Osteocyte (in vitro differentiated cells): ENCODE results near the gene RALA. TPM values are rescaled to one million over a fixed set of nuclear protein-coding genes. Genes with fewer than 3 reads are reported as not detected.

ENCODE experiments used
- DNase-seq: peaks from one replicate; pipeline ENCODE4 v3.0.0; 2021; ENCODE audit warnings: mixed read lengths; ENCODE audit not compliant: unreplicated experiment; ENCODE audit errors: extremely low spot score
- H3K27ac Mint-ChIP-seq: one replicate; pipeline ENCODE4 v1.8.0; 2021; ENCODE audit warnings: mild to moderate bottlenecking, mixed read lengths; ENCODE audit not compliant: unreplicated experiment
- H3K27me3 Mint-ChIP-seq: one replicate; pipeline ENCODE4 v1.8.0; 2021; ENCODE audit warnings: mixed read lengths; ENCODE audit not compliant: unreplicated experiment
- H3K36me3 Mint-ChIP-seq: one replicate; pipeline ENCODE4 v1.8.0; 2021; ENCODE audit warnings: mixed read lengths; ENCODE audit not compliant: unreplicated experiment
- H3K4me1 Mint-ChIP-seq: one replicate; pipeline ENCODE4 v1.8.0; 2021; ENCODE audit warnings: mixed read lengths; ENCODE audit not compliant: unreplicated experiment
- H3K4me3 Mint-ChIP-seq: one replicate; pipeline ENCODE4 v1.8.0; 2021; ENCODE audit warnings: mild to moderate bottlenecking, moderate library complexity, mixed read lengths; ENCODE audit not compliant: unreplicated experiment
- H3K9me3 Mint-ChIP-seq: one replicate; pipeline ENCODE4 v1.8.0; 2021; ENCODE audit warnings: mixed read lengths; ENCODE audit not compliant: unreplicated experiment
- CTCF ChIP-seq: fragments of 200-600 bp; sonication (generic); IDR thresholded peaks from 2 replicates; pipeline ENCODE4 v1.5.0; 2021; ENCODE audit warnings: antibody characterized with exemption, mild to moderate bottlenecking, moderate library complexity
- total RNA-seq: library from RNA; stranded (reverse); gene quantifications from 2 replicates; pipeline ENCODE4 v1.2.1, GENCODE V29; 2021

RALA gene
- total RNA-seq, 1 donor from 2014 or later: 30.5 TPM

- no peaks in the 10 kb centered on the region for H3K27me3 Mint-ChIP-seq
These were observed 6.4 kb upstream of the RALA start for GRCh38 chr7:39617005-39617404.

DNA sequence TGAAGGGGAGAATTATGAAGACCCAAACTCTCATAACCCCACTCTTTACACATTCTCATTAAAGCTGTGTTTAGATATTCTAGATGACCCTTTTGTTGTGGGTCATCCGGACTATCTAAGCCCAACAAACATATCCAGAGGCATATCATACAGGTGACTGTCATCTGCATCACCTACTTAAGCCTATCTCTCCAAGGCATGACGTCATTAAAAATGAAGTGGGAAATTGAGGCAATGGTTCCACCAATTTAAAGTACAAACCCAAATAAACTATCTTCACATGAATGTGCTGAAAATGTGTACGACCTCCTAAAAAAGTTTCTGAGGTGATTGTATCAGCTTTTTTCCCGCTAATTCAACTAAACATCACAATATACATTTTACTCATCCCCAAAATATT lies 4.5 kb upstream of the RALA start:
- H3K36me3 Mint-ChIP-seq: peaks cover 5% of the 10 kb centered on the region
- H3K4me3 Mint-ChIP-seq: no peak overlapping the region
- H3K27ac Mint-ChIP-seq: no peak overlapping the region
- no peak for TF ChIP-seq CTCF
- peaks cover 10% of the 10 kb centered on the region for H3K4me1 Mint-ChIP-seq
- no peaks in the 10 kb centered on the region for H3K9me3 Mint-ChIP-seq
- no peak for DNase-seq
- no peaks in the 10 kb centered on the region for H3K27me3 Mint-ChIP-seq

More at GRCh38 chr7:39617005-39617404, 6.4 kb upstream of the RALA start:
- H3K36me3 Mint-ChIP-seq: peaks cover 1% of the 10 kb centered on the region
- H3K27ac Mint-ChIP-seq: no peak overlapping the region
- no peak overlapping the region for H3K4me3 Mint-ChIP-seq
- H3K4me1 Mint-ChIP-seq: peaks cover 3% of the 10 kb centered on the region
- H3K9me3 Mint-ChIP-seq: no peaks in the 10 kb centered on the region
- TF ChIP-seq CTCF: no peak
- DNase-seq: no peak

- no peak for TF ChIP-seq CTCF
These were observed 2.9 kb upstream of the RALA start for GRCh38 chr7:39620486-39620885.

GRCh38 chr7:39621261-39621660 lies 2.1 kb upstream of the RALA start:
- H3K27ac Mint-ChIP-seq: no peak overlapping the region
- H3K4me3 Mint-ChIP-seq: no peak overlapping the region
- peaks cover 31% of the 10 kb centered on the region for H3K4me1 Mint-ChIP-seq
- TF ChIP-seq CTCF: no peak
- no peaks in the 10 kb centered on the region for H3K9me3 Mint-ChIP-seq
- H3K36me3 Mint-ChIP-seq: peaks cover 7% of the 10 kb centered on the region
- DNase-seq: no peak
- H3K27me3 Mint-ChIP-seq: no peaks in the 10 kb centered on the region

More at GRCh38 chr7:39620486-39620885, 2.9 kb upstream of the RALA start:
- no peaks in the 10 kb centered on the region for H3K27me3 Mint-ChIP-seq
- H3K9me3 Mint-ChIP-seq: no peaks in the 10 kb centered on the region
- DNase-seq: no peak
- peaks cover 7% of the 10 kb centered on the region for H3K36me3 Mint-ChIP-seq
- no peak overlapping the region for H3K27ac Mint-ChIP-seq
- peaks cover 25% of the 10 kb centered on the region for H3K4me1 Mint-ChIP-seq
- H3K4me3 Mint-ChIP-seq: no peak overlapping the region

DNA sequence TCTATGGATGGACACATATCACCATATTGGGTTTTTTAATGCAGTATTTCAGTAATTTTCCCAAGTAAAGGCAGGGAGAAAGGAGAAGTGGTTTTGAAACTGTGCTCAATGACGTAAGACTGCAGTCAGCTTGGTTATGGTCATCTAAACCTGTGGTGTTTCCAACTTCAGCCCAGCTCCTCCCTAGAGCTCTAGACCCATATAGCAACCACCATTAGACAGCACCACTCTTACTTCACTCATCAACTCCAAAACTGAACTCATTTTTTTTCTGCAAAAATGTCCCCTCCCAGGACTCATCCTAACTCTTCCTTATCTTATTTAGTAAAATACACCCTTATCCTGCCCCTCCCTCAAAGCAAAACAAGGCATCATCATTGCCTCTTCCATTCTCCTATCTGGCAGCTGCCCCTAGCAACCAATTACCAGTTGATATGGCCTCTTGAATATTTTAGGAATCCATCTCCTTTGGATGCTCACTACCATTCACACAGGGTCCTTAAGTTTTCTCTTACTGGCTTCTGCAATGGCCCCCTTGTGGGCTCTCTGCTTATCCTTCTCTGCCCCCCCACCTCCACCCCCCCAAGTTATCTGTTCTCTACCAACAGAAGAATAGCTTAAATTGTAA lies 1.5 kb upstream of the RALA start:
- H3K9me3 Mint-ChIP-seq: no peaks in the 10 kb centered on the region
- H3K27me3 Mint-ChIP-seq: no peaks in the 10 kb centered on the region
- H3K4me1 Mint-ChIP-seq: peaks cover 36% of the 10 kb centered on the region
- no peak for TF ChIP-seq CTCF
- no peak overlapping the region for H3K27ac Mint-ChIP-seq
- H3K4me3 Mint-ChIP-seq: peak overlapping the region; percentile 87
- no peak for DNase-seq
- peaks cover 7% of the 10 kb centered on the region for H3K36me3 Mint-ChIP-seq
